ENCODE results near the gene FLT4. TPM values are rescaled to one million over a fixed set of nuclear protein-coding genes. Genes with fewer than 3 reads are reported as not detected.
A peak's percentile ranks its signal among the peaks of the same experiment; 100 is the strongest.

Gene FLT4
- total and polyA plus RNA-seq, 5 donors from 2014 or later, result 1.2 to 4.0 (median 2.4) TPM

DNA sequence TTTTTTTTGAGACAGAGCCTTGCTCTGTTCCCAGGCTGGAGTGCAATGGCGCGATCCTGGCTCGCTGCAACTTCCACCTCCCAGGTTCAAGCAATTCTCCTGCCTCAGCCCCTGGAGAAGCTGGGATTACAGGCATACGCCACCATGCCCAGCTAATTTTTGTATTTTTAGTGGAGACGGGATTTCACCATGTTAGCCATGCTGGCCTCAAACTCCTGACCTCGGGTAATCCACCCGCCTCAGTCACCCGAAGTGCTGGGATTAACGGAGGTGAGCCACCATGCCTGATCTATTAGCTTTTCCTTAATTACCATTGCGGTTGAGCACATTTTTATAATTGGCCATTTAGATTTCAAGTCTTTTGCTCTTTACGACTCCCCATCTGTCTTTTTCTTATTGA, 2.9 kb upstream of the FLT4 start:
- peaks cover 6% of the 10 kb centered on the region for H3K4me1 ChIP-seq (ENCODE audit: control insufficient read depth, insufficient read depth, low read length, poor library complexity, severe bottlenecking)
- DNase-seq (no peak), ATAC-seq (ENCODE audit: low read depth in 2 of 2) (no peak)
- H3K27ac ChIP-seq (ENCODE audit: insufficient read depth, low read length, poor library complexity, severe bottlenecking), result no peak overlapping the region
- no peaks in the 10 kb centered on the region for H3K36me3 Mint-ChIP-seq
- H3K4me1 Mint-ChIP-seq, result peaks cover 0 to 27% (median 8%) of the 10 kb centered on the region in 4 donors
- no peak overlapping the region for H3K27ac Mint-ChIP-seq
- H3K9me3 ChIP-seq (ENCODE audit: control insufficient read depth in 2 of 2, low read length in 2 of 2), result no peaks in the 10 kb centered on the region
- H3K36me3 ChIP-seq (ENCODE audit: control insufficient read depth, insufficient read depth, low read length), result no peaks in the 10 kb centered on the region
- H3K4me3 ChIP-seq (ENCODE audit: low read depth, low read length), result no peak overlapping the region
- no peaks in the 10 kb centered on the region for H3K27me3 ChIP-seq (ENCODE audit: control insufficient read depth, insufficient read depth, low read length)
- no peak overlapping the region for H3K4me3 Mint-ChIP-seq
- H3K9me3 Mint-ChIP-seq, result peaks cover 0 to 2% (median 0%) of the 10 kb centered on the region in 7 donors
- peaks cover 49% of the 10 kb centered on the region for H3K27me3 Mint-ChIP-seq

DNA sequence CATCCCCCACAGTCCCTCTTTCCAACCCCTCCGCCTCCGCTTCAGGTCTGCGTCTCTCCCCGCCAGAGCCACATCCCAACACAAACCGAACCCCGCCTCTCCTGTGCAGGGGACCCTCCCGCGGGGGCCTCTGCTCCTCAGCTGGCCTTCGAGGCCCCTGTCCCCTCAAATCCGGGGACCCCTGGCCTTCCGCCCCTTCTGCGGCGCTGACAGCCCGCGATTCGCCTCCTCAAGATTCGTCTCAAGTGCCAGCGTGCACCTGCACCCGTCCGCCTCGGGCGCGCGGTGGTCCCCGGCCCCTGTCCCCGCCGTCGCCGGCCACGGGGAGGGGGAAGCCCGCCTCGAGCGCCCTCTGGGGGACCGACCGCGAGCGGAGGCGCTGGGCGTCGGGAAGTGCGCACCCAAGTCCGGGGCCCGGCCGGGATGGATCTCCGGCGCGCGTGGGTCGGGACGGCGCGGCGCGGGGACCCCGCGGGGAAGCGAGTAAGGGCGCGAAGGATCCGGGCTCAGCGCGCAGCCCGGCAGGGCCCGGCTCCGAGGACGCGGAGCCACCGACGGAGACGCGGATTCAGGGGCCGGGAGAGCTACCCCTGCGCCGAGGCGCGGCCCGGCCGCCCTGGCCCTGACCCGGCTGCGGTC, 623 bp downstream of the FLT4 start:
- Mint-ChIP-seq H3K27ac (peak overlapping the region in 2 of 3 donors; percentile 75 to 92), H3K27me3 (peaks cover 51% of the 10 kb centered on the region), H3K4me1 (peaks cover 0 to 30% (median 8%) of the 10 kb centered on the region in 4 donors), H3K36me3 (no peaks in the 10 kb centered on the region), H3K4me3 (peak overlapping the region; percentile 81 to 91 (median 83)), H3K9me3 (peaks cover 0 to 2% (median 0%) of the 10 kb centered on the region in 7 donors)
- H3K4me1 ChIP-seq (ENCODE audit: control insufficient read depth, insufficient read depth, low read length, poor library complexity, severe bottlenecking), result peaks cover 6% of the 10 kb centered on the region
- ATAC-seq (ENCODE audit: low read depth in 2 of 2) (peak; percentile 22 to 25), DNase-seq (peak in 2 of 3 donors; percentile 5 to 22)
- no peaks in the 10 kb centered on the region for H3K36me3 ChIP-seq (ENCODE audit: control insufficient read depth, insufficient read depth, low read length)
- H3K4me3 ChIP-seq (ENCODE audit: low read depth, low read length), result no peak overlapping the region
- no peaks in the 10 kb centered on the region for H3K9me3 ChIP-seq (ENCODE audit: control insufficient read depth in 2 of 2, low read length in 2 of 2)
- H3K27me3 ChIP-seq (ENCODE audit: control insufficient read depth, insufficient read depth, low read length), result no peaks in the 10 kb centered on the region
- H3K27ac ChIP-seq (ENCODE audit: insufficient read depth, low read length, poor library complexity, severe bottlenecking), result no peak overlapping the region

DNA sequence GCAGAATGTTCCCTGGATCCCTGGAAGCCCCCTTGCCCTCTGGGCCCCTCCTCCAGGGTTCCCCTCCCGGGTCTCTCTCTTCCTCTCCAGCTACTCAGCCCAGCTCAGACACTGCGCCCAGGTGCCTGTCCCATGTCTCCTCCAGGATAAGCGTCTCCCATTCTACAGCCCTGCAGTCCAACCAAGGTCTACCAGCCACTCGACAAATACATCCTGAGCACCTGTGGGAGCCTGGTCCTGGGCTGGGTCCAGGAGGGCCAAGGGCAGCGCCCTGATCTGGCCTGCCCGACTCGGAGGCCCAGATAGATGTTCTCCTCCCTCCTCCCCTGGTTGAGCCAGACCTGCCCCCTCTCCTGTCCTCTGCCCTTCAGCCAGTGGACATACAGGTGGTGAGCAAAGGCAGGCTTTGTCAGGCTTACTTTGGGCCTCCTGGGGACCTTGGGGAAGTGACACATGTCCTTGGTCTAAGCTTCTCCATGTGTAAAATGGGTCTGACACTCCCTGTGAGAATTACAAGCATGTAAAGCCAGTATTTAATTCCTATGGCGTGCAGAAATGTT, 1.4 kb downstream of the FLT4 start:
- no peaks in the 10 kb centered on the region for H3K27me3 ChIP-seq (ENCODE audit: control insufficient read depth, insufficient read depth, low read length)
- H3K4me3 Mint-ChIP-seq, result peak overlapping the region; percentile 81 to 91 (median 83)
- H3K4me3 ChIP-seq (ENCODE audit: low read depth, low read length), result no peak overlapping the region
- H3K4me1 Mint-ChIP-seq, result peaks cover 0 to 30% (median 8%) of the 10 kb centered on the region in 4 donors
- H3K27ac ChIP-seq (ENCODE audit: insufficient read depth, low read length, poor library complexity, severe bottlenecking), result no peak overlapping the region
- H3K9me3 Mint-ChIP-seq, result peaks cover 0 to 2% (median 0%) of the 10 kb centered on the region in 7 donors
- H3K4me1 ChIP-seq (ENCODE audit: control insufficient read depth, insufficient read depth, low read length, poor library complexity, severe bottlenecking), result peaks cover 6% of the 10 kb centered on the region
- H3K27me3 Mint-ChIP-seq, result peaks cover 51% of the 10 kb centered on the region
- ATAC-seq (ENCODE audit: low read depth in 2 of 2), result no peak
- H3K9me3 ChIP-seq (ENCODE audit: control insufficient read depth in 2 of 2, low read length in 2 of 2), result no peaks in the 10 kb centered on the region
- H3K36me3 ChIP-seq (ENCODE audit: control insufficient read depth, insufficient read depth, low read length), result no peaks in the 10 kb centered on the region
- no peak for DNase-seq
- H3K36me3 Mint-ChIP-seq, result no peaks in the 10 kb centered on the region
- H3K27ac Mint-ChIP-seq, result peak overlapping the region in 2 of 3 donors; percentile 75 to 92

GRCh38 chr5:180647465-180647864, 1.9 kb downstream of the FLT4 start:
- Mint-ChIP-seq H3K36me3 (no peaks in the 10 kb centered on the region), H3K9me3 (peaks cover 0 to 2% (median 0%) of the 10 kb centered on the region in 7 donors), H3K27ac (no peak overlapping the region), H3K27me3 (peaks cover 47% of the 10 kb centered on the region), H3K4me1 (peaks cover 0 to 33% (median 8%) of the 10 kb centered on the region in 4 donors), H3K4me3 (peak overlapping the region; percentile 62 to 91 (median 82))
- Histone ChIP-seq H3K27me3 (ENCODE audit: control insufficient read depth, insufficient read depth, low read length) (no peaks in the 10 kb centered on the region), H3K9me3 (ENCODE audit: control insufficient read depth in 2 of 2, low read length in 2 of 2) (no peaks in the 10 kb centered on the region), H3K27ac (ENCODE audit: insufficient read depth, low read length, poor library complexity, severe bottlenecking) (no peak overlapping the region), H3K4me1 (ENCODE audit: control insufficient read depth, insufficient read depth, low read length, poor library complexity, severe bottlenecking) (peaks cover 6% of the 10 kb centered on the region), H3K36me3 (ENCODE audit: control insufficient read depth, insufficient read depth, low read length) (no peaks in the 10 kb centered on the region), H3K4me3 (ENCODE audit: low read depth, low read length) (no peak overlapping the region)
- DNase-seq, result no peak
- ATAC-seq (ENCODE audit: low read depth in 2 of 2), result no peak

DNA sequence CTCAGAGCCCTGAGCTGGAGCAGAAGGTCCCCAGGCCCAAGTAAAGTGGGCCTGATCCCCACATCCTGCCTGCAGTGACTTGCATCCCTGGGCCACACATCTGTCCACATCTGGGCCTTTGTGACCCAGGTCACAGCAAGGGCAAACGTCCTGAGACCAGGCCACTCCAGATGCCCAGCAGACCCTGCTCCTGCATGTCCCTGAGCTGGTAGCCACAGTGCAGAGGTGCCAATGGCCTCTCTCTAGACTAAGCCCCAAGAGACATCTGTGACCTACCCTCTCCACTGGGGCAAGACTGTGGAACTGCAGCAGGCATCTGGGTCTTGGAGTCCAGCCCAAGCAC, 2.5 kb downstream of the FLT4 start:
- H3K27me3 ChIP-seq (ENCODE audit: control insufficient read depth, insufficient read depth, low read length), result no peaks in the 10 kb centered on the region
- no peaks in the 10 kb centered on the region for H3K36me3 ChIP-seq (ENCODE audit: control insufficient read depth, insufficient read depth, low read length)
- no peak overlapping the region for H3K4me3 ChIP-seq (ENCODE audit: low read depth, low read length)
- peaks cover 6% of the 10 kb centered on the region for H3K4me1 ChIP-seq (ENCODE audit: control insufficient read depth, insufficient read depth, low read length, poor library complexity, severe bottlenecking)
- H3K9me3 Mint-ChIP-seq, result peaks cover 0 to 2% (median 0%) of the 10 kb centered on the region in 7 donors
- H3K27ac ChIP-seq (ENCODE audit: insufficient read depth, low read length, poor library complexity, severe bottlenecking), result no peak overlapping the region
- H3K9me3 ChIP-seq (ENCODE audit: control insufficient read depth in 2 of 2, low read length in 2 of 2), result no peaks in the 10 kb centered on the region
- peaks cover 0 to 36% (median 8%) of the 10 kb centered on the region in 4 donors for H3K4me1 Mint-ChIP-seq
- H3K27ac Mint-ChIP-seq, result no peak overlapping the region
- no peak for ATAC-seq (ENCODE audit: low read depth in 2 of 2)
- DNase-seq, result no peak
- H3K27me3 Mint-ChIP-seq, result peaks cover 42% of the 10 kb centered on the region
- H3K4me3 Mint-ChIP-seq, result peak overlapping the region in 3 of 4 donors; percentile 25 to 91 (median 59)
- no peaks in the 10 kb centered on the region for H3K36me3 Mint-ChIP-seq

DNA sequence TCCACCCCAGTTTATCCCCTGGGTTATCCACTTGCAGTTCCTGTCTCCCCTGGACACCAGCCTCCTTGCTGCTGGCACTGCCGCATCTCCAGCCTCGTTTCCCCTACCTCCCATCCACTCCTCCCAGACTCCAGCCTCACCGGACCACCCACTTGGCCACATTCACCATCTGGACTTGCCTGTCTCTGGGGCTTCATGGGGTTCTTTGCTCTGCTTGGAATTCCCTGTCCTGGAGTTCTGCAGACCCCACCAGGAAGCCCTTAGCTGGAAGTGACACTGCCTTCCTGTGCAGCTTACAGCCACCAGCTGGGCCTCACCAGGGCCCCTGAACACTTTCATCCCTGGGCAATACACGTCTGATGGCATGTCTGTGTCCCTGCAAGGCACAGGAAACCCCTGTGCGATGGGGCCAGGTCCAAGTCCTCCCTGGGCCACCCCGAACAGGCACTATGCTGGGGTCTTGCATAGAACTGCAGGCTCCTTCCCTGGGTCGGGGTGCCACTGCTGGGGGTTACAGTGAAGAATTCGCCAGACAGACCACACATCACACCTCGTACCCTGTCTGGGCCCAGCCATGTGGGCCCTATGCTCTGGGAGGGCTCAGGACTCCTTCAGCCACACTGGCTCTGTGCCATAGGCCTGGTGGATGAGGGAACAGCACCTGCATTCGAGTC, 3.0 kb downstream of the FLT4 start:
- Histone ChIP-seq H3K27ac (ENCODE audit: insufficient read depth, low read length, poor library complexity, severe bottlenecking) (no peak overlapping the region), H3K4me1 (ENCODE audit: control insufficient read depth, insufficient read depth, low read length, poor library complexity, severe bottlenecking) (peaks cover 6% of the 10 kb centered on the region), H3K27me3 (ENCODE audit: control insufficient read depth, insufficient read depth, low read length) (no peaks in the 10 kb centered on the region), H3K36me3 (ENCODE audit: control insufficient read depth, insufficient read depth, low read length) (no peaks in the 10 kb centered on the region), H3K4me3 (ENCODE audit: low read depth, low read length) (no peak overlapping the region), H3K9me3 (ENCODE audit: control insufficient read depth in 2 of 2, low read length in 2 of 2) (no peaks in the 10 kb centered on the region)
- ATAC-seq (ENCODE audit: low read depth in 2 of 2) (no peak), DNase-seq (no peak)
- Mint-ChIP-seq H3K27ac (peak overlapping the region in 1 of 3 donors; percentile 23), H3K9me3 (peaks cover 0 to 2% (median 0%) of the 10 kb centered on the region in 7 donors), H3K27me3 (peaks cover 37% of the 10 kb centered on the region), H3K4me1 (peaks cover 0 to 33% (median 8%) of the 10 kb centered on the region in 4 donors), H3K4me3 (peak overlapping the region in 1 of 4 donors; percentile 75), H3K36me3 (no peaks in the 10 kb centered on the region)

- H3K27ac Mint-ChIP-seq, result no peak overlapping the region
- H3K9me3 ChIP-seq (ENCODE audit: control insufficient read depth in 2 of 2, low read length in 2 of 2), result no peaks in the 10 kb centered on the region
- peaks cover 31% of the 10 kb centered on the region for H3K27me3 Mint-ChIP-seq
- peak overlapping the region in 1 of 4 donors; percentile 75 for H3K4me3 Mint-ChIP-seq
- H3K27me3 ChIP-seq (ENCODE audit: control insufficient read depth, insufficient read depth, low read length), result no peaks in the 10 kb centered on the region
- no peaks in the 10 kb centered on the region for H3K36me3 Mint-ChIP-seq
- H3K27ac ChIP-seq (ENCODE audit: insufficient read depth, low read length, poor library complexity, severe bottlenecking), result no peak overlapping the region
- no peak overlapping the region for H3K4me3 ChIP-seq (ENCODE audit: low read depth, low read length)
- peaks cover 0 to 30% (median 6%) of the 10 kb centered on the region in 4 donors for H3K4me1 Mint-ChIP-seq
- H3K9me3 Mint-ChIP-seq, result peaks cover 0 to 2% (median 0%) of the 10 kb centered on the region in 7 donors
- H3K4me1 ChIP-seq (ENCODE audit: control insufficient read depth, insufficient read depth, low read length, poor library complexity, severe bottlenecking), result peaks cover 5% of the 10 kb centered on the region
- ATAC-seq (ENCODE audit: low read depth in 2 of 2) (no peak), DNase-seq (no peak)
- no peaks in the 10 kb centered on the region for H3K36me3 ChIP-seq (ENCODE audit: control insufficient read depth, insufficient read depth, low read length)
These were observed 3.9 kb downstream of the FLT4 start for GRCh38 chr5:180645274-180646204.
